Neural cell (in vitro differentiated cells): Measurements from ENCODE around the gene FYN. TPM values are rescaled to one million over a fixed set of nuclear protein-coding genes. Genes with fewer than 3 reads are reported as not detected.

Experiments
- H2AFZ ChIP-seq: fragments of 200-600, 300-800 bp; sonication (generic), shearing (Covaris generic); 2 replicates; pipeline ENCODE4 v1.6.0; 2014; ENCODE audit warnings: low read depth, mild to moderate bottlenecking, antibody characterized with exemption, low read length, moderate library complexity
- H3F3A ChIP-seq: fragments of 200-600 bp; shearing (Covaris generic); 2 replicates; pipeline ENCODE4 v1.6.1; 2016; ENCODE audit warnings: mild to moderate bottlenecking, moderate library complexity, mixed read lengths, antibody characterized with exemption, low read length; ENCODE audit not compliant: insufficient read depth, poor library complexity, severe bottlenecking
- H3K27ac ChIP-seq: fragments of 200-600, 300-800 bp; sonication (generic), shearing (Covaris generic); 2 replicates; pipeline ENCODE4 v1.5.1; 2014; ENCODE audit warnings: mild to moderate bottlenecking, low read length, moderate library complexity
- H3K27me3 ChIP-seq: fragments of 300-800, 200-600 bp; sonication (generic), shearing (Covaris generic); 2 replicates; pipeline ENCODE4 v1.6.0; 2014; ENCODE audit warnings: mild to moderate bottlenecking, low read depth, low read length, moderate library complexity; ENCODE audit not compliant: insufficient read depth
- H3K36me3 ChIP-seq: fragments of 300-800, 200-600 bp; sonication (generic), shearing (Covaris generic); 2 replicates; pipeline ENCODE4 v1.5.1; 2014; ENCODE audit warnings: mild to moderate bottlenecking, antibody characterized with exemption, low read length, moderate library complexity; ENCODE audit not compliant: insufficient read depth
- H3K4me2 ChIP-seq: fragments of 300-800, 200-600 bp; sonication (generic), shearing (Covaris generic); 2 replicates; pipeline ENCODE4 v1.6.0; 2014; ENCODE audit warnings: mild to moderate bottlenecking, low read length
- H3K4me3 ChIP-seq: fragments of 300-800, 200-600 bp; sonication (generic), shearing (Covaris generic); 2 replicates; pipeline ENCODE4 v1.5.1; 2014; ENCODE audit warnings: mild to moderate bottlenecking, low read length, moderate library complexity
- H3K79me2 ChIP-seq: fragments of 200-600 bp; shearing (Covaris generic); replicated peaks from 2 replicates; pipeline ENCODE4 v1.6.0; 2014; ENCODE audit warnings: mild to moderate bottlenecking, low read length, moderate library complexity; ENCODE audit not compliant: insufficient read depth
- H3K9ac ChIP-seq: fragments of 300-800, 200-600 bp; sonication (generic), shearing (Covaris generic); 2 replicates; pipeline ENCODE4 v1.6.1; 2016; ENCODE audit warnings: mild to moderate bottlenecking, low read length, mixed read lengths
- H3K9me2 ChIP-seq: fragments of 200-600 bp; shearing (Covaris generic); 2 replicates; pipeline ENCODE4 v1.6.1; 2016; ENCODE audit warnings: mild to moderate bottlenecking, low read length, mixed read lengths; ENCODE audit not compliant: insufficient read depth
- H3K9me3 ChIP-seq: fragments of 200-600, 300-800 bp; sonication (generic), shearing (Covaris generic); 2 replicates; pipeline ENCODE4 v1.6.1; 2016; ENCODE audit warnings: mild to moderate bottlenecking, mixed run types, low read length, moderate library complexity, mixed read lengths
- H4K20me1 ChIP-seq: fragments of 200-600 bp; shearing (Covaris generic); 2 replicates; pipeline ENCODE4 v1.6.1; 2016; ENCODE audit warnings: mild to moderate bottlenecking, mixed run types; ENCODE audit not compliant: insufficient read depth
- EP300 ChIP-seq: fragments of 450-650 bp; conservative IDR thresholded peaks from 2 replicates; pipeline ENCODE4 v1.6.1; 2014; ENCODE audit warnings: antibody characterized with exemption, mild to moderate bottlenecking, moderate library complexity; ENCODE audit not compliant: poor library complexity, severe bottlenecking
- EZH2 ChIP-seq: fragments of 200-600, 300-800 bp; shearing (Covaris generic), sonication (generic); IDR thresholded peaks from 2 replicates; pipeline ENCODE4 v1.6.1; 2014; ENCODE audit warnings: antibody characterized with exemption, low read length, borderline replicate concordance, mild to moderate bottlenecking; ENCODE audit not compliant: insufficient read depth, poor library complexity, severe bottlenecking
- MXI1 ChIP-seq: fragments of 450-650 bp; conservative IDR thresholded peaks from 2 replicates; pipeline ENCODE4 v1.6.1; 2014; ENCODE audit warnings: antibody characterized with exemption, mild to moderate bottlenecking; ENCODE audit not compliant: poor library complexity, severe bottlenecking
- POLR2AphosphoS5 ChIP-seq: IDR thresholded peaks from 2 replicates; pipeline ENCODE4 v1.6.1; 2012
- RAD21 ChIP-seq: fragments of 450-650 bp; conservative IDR thresholded peaks from 2 replicates; pipeline ENCODE4 v1.6.1; 2014; ENCODE audit warnings: antibody characterized with exemption, mild to moderate bottlenecking, moderate library complexity
- SMC3 ChIP-seq: fragments of 450-650 bp; conservative IDR thresholded peaks from 2 replicates; pipeline ENCODE4 v1.6.1; 2014; ENCODE audit warnings: antibody characterized with exemption, mild to moderate bottlenecking, moderate library complexity; ENCODE audit not compliant: poor library complexity
- TAF1 ChIP-seq: IDR thresholded peaks from 2 replicates; pipeline ENCODE4 v1.6.1; 2012; ENCODE audit warnings: low read depth
- polyA plus RNA-seq: library from polyadenylated mRNA; depleted of rRNA; stranded (reverse); fragments of >200 nt; gene quantifications from 2 replicates; pipeline ENCODE4 v1.2.3, GENCODE V29; 2014
- TF ChIP-seq, protein P1 (sequence below): fragments of 450-650 bp; IDR thresholded peaks from 2 replicates; pipeline ENCODE4 v1.5.1; 2014; ENCODE audit warnings: antibody characterized with exemption, mild to moderate bottlenecking, moderate library complexity; ENCODE audit not compliant: poor library complexity, severe bottlenecking
- TF ChIP-seq, protein P2 (sequence below): IDR thresholded peaks from 2 replicates; pipeline ENCODE4 v1.6.1; 2012; ENCODE audit warnings: borderline replicate concordance

The FYN gene
- polyA plus RNA-seq, 1 donor from 2014 or later, result 277 TPM

GRCh38 chr6:111776236-111777221, 96.7 kb downstream of the FYN start:
- H3K9me2 ChIP-seq, result no peaks in the 10 kb centered on the region
- no peaks in the 10 kb centered on the region for H4K20me1 ChIP-seq
- H3K27ac ChIP-seq, result no peak overlapping the region
- H3K79me2 ChIP-seq, result peaks cover 16% of the 10 kb centered on the region
- no peak overlapping the region for H3K9ac ChIP-seq
- peaks cover 9% of the 10 kb centered on the region for H3K36me3 ChIP-seq
- TF ChIP-seq EZH2 (no peak), MXI1 (no peak), POLR2AphosphoS5 (no peak), SMC3 (no peak), TAF1 (no peak), EP300 (no peak), RAD21 (no peak)
- TF ChIP-seq, protein P1, sequence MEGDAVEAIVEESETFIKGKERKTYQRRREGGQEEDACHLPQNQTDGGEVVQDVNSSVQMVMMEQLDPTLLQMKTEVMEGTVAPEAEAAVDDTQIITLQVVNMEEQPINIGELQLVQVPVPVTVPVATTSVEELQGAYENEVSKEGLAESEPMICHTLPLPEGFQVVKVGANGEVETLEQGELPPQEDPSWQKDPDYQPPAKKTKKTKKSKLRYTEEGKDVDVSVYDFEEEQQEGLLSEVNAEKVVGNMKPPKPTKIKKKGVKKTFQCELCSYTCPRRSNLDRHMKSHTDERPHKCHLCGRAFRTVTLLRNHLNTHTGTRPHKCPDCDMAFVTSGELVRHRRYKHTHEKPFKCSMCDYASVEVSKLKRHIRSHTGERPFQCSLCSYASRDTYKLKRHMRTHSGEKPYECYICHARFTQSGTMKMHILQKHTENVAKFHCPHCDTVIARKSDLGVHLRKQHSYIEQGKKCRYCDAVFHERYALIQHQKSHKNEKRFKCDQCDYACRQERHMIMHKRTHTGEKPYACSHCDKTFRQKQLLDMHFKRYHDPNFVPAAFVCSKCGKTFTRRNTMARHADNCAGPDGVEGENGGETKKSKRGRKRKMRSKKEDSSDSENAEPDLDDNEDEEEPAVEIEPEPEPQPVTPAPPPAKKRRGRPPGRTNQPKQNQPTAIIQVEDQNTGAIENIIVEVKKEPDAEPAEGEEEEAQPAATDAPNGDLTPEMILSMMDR, result no peak
- TF ChIP-seq, protein P2, sequence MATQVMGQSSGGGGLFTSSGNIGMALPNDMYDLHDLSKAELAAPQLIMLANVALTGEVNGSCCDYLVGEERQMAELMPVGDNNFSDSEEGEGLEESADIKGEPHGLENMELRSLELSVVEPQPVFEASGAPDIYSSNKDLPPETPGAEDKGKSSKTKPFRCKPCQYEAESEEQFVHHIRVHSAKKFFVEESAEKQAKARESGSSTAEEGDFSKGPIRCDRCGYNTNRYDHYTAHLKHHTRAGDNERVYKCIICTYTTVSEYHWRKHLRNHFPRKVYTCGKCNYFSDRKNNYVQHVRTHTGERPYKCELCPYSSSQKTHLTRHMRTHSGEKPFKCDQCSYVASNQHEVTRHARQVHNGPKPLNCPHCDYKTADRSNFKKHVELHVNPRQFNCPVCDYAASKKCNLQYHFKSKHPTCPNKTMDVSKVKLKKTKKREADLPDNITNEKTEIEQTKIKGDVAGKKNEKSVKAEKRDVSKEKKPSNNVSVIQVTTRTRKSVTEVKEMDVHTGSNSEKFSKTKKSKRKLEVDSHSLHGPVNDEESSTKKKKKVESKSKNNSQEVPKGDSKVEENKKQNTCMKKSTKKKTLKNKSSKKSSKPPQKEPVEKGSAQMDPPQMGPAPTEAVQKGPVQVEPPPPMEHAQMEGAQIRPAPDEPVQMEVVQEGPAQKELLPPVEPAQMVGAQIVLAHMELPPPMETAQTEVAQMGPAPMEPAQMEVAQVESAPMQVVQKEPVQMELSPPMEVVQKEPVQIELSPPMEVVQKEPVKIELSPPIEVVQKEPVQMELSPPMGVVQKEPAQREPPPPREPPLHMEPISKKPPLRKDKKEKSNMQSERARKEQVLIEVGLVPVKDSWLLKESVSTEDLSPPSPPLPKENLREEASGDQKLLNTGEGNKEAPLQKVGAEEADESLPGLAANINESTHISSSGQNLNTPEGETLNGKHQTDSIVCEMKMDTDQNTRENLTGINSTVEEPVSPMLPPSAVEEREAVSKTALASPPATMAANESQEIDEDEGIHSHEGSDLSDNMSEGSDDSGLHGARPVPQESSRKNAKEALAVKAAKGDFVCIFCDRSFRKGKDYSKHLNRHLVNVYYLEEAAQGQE, result no peak
- no peak overlapping the region for H2AFZ ChIP-seq
- H3K4me2 ChIP-seq, result no peak overlapping the region
- no peak overlapping the region for H3K4me3 ChIP-seq
- H3K9me3 ChIP-seq, result no peaks in the 10 kb centered on the region
- no peaks in the 10 kb centered on the region for H3K27me3 ChIP-seq
- H3F3A ChIP-seq, result no peaks in the 10 kb centered on the region

- Histone ChIP-seq H3K9me2 (no peaks in the 10 kb centered on the region), H3K9me3 (no peaks in the 10 kb centered on the region), H3K27me3 (no peaks in the 10 kb centered on the region), H4K20me1 (no peaks in the 10 kb centered on the region), H3F3A (no peaks in the 10 kb centered on the region), H2AFZ (no peak overlapping the region), H3K9ac (no peak overlapping the region), H3K36me3 (peaks cover 9% of the 10 kb centered on the region), H3K79me2 (peaks cover 15% of the 10 kb centered on the region), H3K4me3 (no peak overlapping the region), H3K27ac (no peak overlapping the region), H3K4me2 (no peak overlapping the region)
- no peak for TF ChIP-seq POLR2AphosphoS5
- TF ChIP-seq, protein P1, result no peak
- no peak for TF ChIP-seq SMC3
Measured at GRCh38 chr6:111775145-111775922, 97.9 kb downstream of the FYN start.
